ENCODE data around the gene THUMPD1.
"Not testable (repeated sequence)": the region's sequence is repeated elsewhere in the genome, so short reads cannot be mapped to it uniquely, and the experiment has no call there.

Gene THUMPD1

GRCh38 chr16:20747030-20747816 lies 5.6 kb upstream of the THUMPD1 start:
- no peak for DNase-seq (ENCODE audit: low read depth)

- DNase-seq (ENCODE audit: low read depth): no peak
Observed at GRCh38 chr16:20746461-20746860, 4.8 kb upstream of the THUMPD1 start.

- DNase-seq (ENCODE audit: low read depth): no peak
Observed at GRCh38 chr16:20744922-20745440, 3.4 kb upstream of the THUMPD1 start.

- no peak for DNase-seq (ENCODE audit: low read depth)
Observed at GRCh38 chr16:20743591-20743990, 2.0 kb upstream of the THUMPD1 start.

- DNase-seq (ENCODE audit: low read depth): no peak
Observed at GRCh38 chr16:20740901-20741521, 607 bp downstream of the THUMPD1 start.

GRCh38 chr16:20740007-20740883 lies 1.4 kb downstream of the THUMPD1 start:
- DNase-seq (ENCODE audit: low read depth): no peak

- DNase-seq (ENCODE audit: low read depth): no peak
Observed at GRCh38 chr16:20735490-20735889, 6.1 kb downstream of the THUMPD1 start.

GRCh38 chr16:20734782-20735181 lies 6.8 kb downstream of the THUMPD1 start:
- DNase-seq (ENCODE audit: low read depth): no peak

- no peak for DNase-seq (ENCODE audit: low read depth)
Observed at GRCh38 chr16:20734056-20734455, 7.6 kb downstream of the THUMPD1 start.

GRCh38 chr16:20729141-20729540 lies 12.5 kb downstream of the THUMPD1 start:
- DNase-seq (ENCODE audit: low read depth): no peak

GRCh38 chr16:20727181-20727580 lies 14.4 kb downstream of the THUMPD1 start:
- DNase-seq (ENCODE audit: low read depth): no peak

GRCh38 chr16:20726661-20727060 lies 15.0 kb downstream of the THUMPD1 start:
- no peak for DNase-seq (ENCODE audit: low read depth)

- no peak for DNase-seq (ENCODE audit: low read depth)
Observed at GRCh38 chr16:20720251-20720650, 21.4 kb downstream of the THUMPD1 start.

- not testable (repeated sequence) for DNase-seq (ENCODE audit: low read depth)
Observed at GRCh38 chr16:20717718-20718117, 23.9 kb downstream of the THUMPD1 start.

GRCh38 chr16:20711277-20711911 lies 30.2 kb downstream of the THUMPD1 start:
- no peak for DNase-seq (ENCODE audit: low read depth)

- not testable (repeated sequence) for DNase-seq (ENCODE audit: low read depth)
Observed at GRCh38 chr16:20708129-20708528, 33.5 kb downstream of the THUMPD1 start.

- DNase-seq (ENCODE audit: low read depth): no peak
Observed at GRCh38 chr16:20707461-20707860, 34.2 kb downstream of the THUMPD1 start.

- DNase-seq (ENCODE audit: low read depth): not testable (repeated sequence)
Observed at GRCh38 chr16:20705972-20706371, 35.6 kb downstream of the THUMPD1 start.

- DNase-seq (ENCODE audit: low read depth): no peak
Observed at GRCh38 chr16:20704281-20704680, 37.3 kb downstream of the THUMPD1 start.

GRCh38 chr16:20701692-20702091 lies 39.9 kb downstream of the THUMPD1 start:
- DNase-seq (ENCODE audit: low read depth): not testable (repeated sequence)

GRCh38 chr16:20696618-20697017 lies 45.0 kb downstream of the THUMPD1 start:
- no peak for DNase-seq (ENCODE audit: low read depth)

GRCh38 chr16:20695024-20695423 lies 46.6 kb downstream of the THUMPD1 start:
- no peak for DNase-seq (ENCODE audit: low read depth)
